Kidney (tissue), 14 donors: ENCODE measurements around the gene LIN52. TPM values are rescaled to one million over a fixed set of nuclear protein-coding genes. Genes with fewer than 3 reads are reported as not detected.

Source experiments
- DNase-seq, 5 donors: peaks; one replicate each; pipeline ENCODE4 v3.0.0-alpha.2; 2013 to 2020
- FAIRE-seq: peaks from 2 replicates; lab custom pipeline; 2012; peaks lifted over from hg19 to GRCh38; lab: Jason Lieb, UNC
- H3K27ac ChIP-seq, 2 donors: one replicate each; pipeline ENCODE4 v1.7.0; 2013; ENCODE audit warnings: low read depth in 2 of 2, low read length in 2 of 2, inconsistent platforms in 1 of 2
- H3K27me3 ChIP-seq: one replicate; pipeline ENCODE4 v1.7.1; 2013; ENCODE audit warnings: low read length, inconsistent platforms; ENCODE audit not compliant: control insufficient read depth, insufficient read depth
- H3K36me3 ChIP-seq, 3 donors: one replicate each; pipeline versions ENCODE4 v1.7.0 to v1.7.1; 2013; ENCODE audit warnings: low read length in 3 of 3, control low read depth in 1 of 3, inconsistent platforms in 1 of 3; ENCODE audit not compliant: insufficient read depth in 3 of 3, control insufficient read depth in 2 of 3
- H3K4me1 ChIP-seq, 3 donors: one replicate each; pipeline versions ENCODE4 v1.7.0 to v1.7.1; 2013; ENCODE audit warnings: low read length in 3 of 3, inconsistent platforms in 1 of 3, low read depth in 1 of 3; ENCODE audit not compliant: control insufficient read depth in 2 of 3, insufficient read depth in 2 of 3
- H3K4me3 ChIP-seq, 3 donors: one replicate each; pipeline versions ENCODE4 v1.7.0 to v1.8.1; 2013; ENCODE audit warnings: low read length in 3 of 3, control low read depth in 1 of 3, inconsistent platforms in 1 of 3
- H3K9ac ChIP-seq, 3 donors: one replicate each; pipeline versions ENCODE4 v1.7.0 to v1.7.1; 2013; ENCODE audit warnings: low read length in 3 of 3, control low read depth in 1 of 3, inconsistent platforms in 1 of 3
- H3K9me3 ChIP-seq, 3 donors: one replicate each; pipeline versions ENCODE4 v1.7.0 to v1.7.1; 2013; ENCODE audit warnings: low read length in 3 of 3, control low read depth in 1 of 3, inconsistent platforms in 1 of 3; ENCODE audit not compliant: control insufficient read depth in 2 of 3, insufficient read depth in 1 of 3
- intact Hi-C: fragments of 100-400 bp; cut with DNase I; formaldehyde crosslinking; loops from one replicate; pipeline ENCODE4 v1.11.1; 2022
- polyA plus RNA-seq: library from polyadenylated mRNA; stranded (reverse); fragments of 350-450 nt; fragmentation: Illumina TruSeq; extraction: RNeasy Lipid Tissue Mini Kit (QIAGEN cat#74804); gene quantifications from one replicate; pipeline ENCODE4 v1.2.3, GENCODE V29; 2014; ENCODE audit warnings: low read depth, low replicate concordance; ENCODE audit not compliant: insufficient read depth
- total RNA-seq: library from RNA; stranded (reverse); fragmentation: NEBNext Ultra II Directional; extraction: Animal tissue kit (Norgen Biotek cat#: 25700); gene quantifications from one replicate; pipeline ENCODE4 v1.2.1, GENCODE V29; 2021
- TF ChIP-seq, protein P1 (sequence below): IDR thresholded peaks from 3 replicates; pipeline ENCODE4 v1.5.1; 2012; ENCODE audit warnings: mild to moderate bottlenecking, moderate library complexity, borderline replicate concordance; ENCODE audit not compliant: insufficient read depth; ENCODE audit errors: extremely low read depth
- donor health status: control.
- donor health status: control.
- donor health status: control.
- donor health status: control.
- donor health status: control.
- donor health status: DM: yes; HTN: yes; CAD: no.
- donor health status: Normal renal cell carcinoma (clear cell type).

The LIN52 gene
- total and polyA plus RNA-seq, 2 donors from 2014 or later: 8.5 to 13.3 TPM

DNA sequence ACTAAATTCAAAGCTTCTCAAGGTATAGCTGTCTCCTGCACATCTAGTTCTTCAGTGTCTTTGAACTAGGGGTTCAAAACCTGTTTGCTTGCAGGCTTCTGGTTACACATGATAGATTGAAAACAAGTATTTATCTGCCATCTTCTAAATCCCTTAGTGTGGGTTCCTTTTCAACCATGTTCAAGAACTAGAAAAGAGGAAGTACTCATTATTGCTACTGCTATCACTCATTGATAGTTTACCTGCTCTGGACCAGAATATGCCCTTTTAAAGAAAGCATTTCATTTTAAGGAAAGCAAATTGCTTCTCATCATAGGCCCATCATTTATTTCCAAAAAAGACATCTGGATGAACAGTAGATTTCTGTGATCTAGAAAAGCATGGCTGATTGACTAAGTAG, 117.4 kb downstream of the LIN52 start:
- Histone ChIP-seq H3K27me3 (no peaks in the 10 kb centered on the region), H3K4me3 (no peak overlapping the region), H3K4me1 (no peaks in the 10 kb centered on the region), H3K9ac (no peak overlapping the region), H3K9me3 (no peaks in the 10 kb centered on the region), H3K27ac (no peak overlapping the region), H3K36me3 (peaks cover 0 to 17% (median 12%) of the 10 kb centered on the region in 3 donors)
- FAIRE-seq: no peak
- intact Hi-C loops: no loop called here
- no peak for DNase-seq
- TF ChIP-seq, protein P1, sequence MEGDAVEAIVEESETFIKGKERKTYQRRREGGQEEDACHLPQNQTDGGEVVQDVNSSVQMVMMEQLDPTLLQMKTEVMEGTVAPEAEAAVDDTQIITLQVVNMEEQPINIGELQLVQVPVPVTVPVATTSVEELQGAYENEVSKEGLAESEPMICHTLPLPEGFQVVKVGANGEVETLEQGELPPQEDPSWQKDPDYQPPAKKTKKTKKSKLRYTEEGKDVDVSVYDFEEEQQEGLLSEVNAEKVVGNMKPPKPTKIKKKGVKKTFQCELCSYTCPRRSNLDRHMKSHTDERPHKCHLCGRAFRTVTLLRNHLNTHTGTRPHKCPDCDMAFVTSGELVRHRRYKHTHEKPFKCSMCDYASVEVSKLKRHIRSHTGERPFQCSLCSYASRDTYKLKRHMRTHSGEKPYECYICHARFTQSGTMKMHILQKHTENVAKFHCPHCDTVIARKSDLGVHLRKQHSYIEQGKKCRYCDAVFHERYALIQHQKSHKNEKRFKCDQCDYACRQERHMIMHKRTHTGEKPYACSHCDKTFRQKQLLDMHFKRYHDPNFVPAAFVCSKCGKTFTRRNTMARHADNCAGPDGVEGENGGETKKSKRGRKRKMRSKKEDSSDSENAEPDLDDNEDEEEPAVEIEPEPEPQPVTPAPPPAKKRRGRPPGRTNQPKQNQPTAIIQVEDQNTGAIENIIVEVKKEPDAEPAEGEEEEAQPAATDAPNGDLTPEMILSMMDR: no peak

DNA sequence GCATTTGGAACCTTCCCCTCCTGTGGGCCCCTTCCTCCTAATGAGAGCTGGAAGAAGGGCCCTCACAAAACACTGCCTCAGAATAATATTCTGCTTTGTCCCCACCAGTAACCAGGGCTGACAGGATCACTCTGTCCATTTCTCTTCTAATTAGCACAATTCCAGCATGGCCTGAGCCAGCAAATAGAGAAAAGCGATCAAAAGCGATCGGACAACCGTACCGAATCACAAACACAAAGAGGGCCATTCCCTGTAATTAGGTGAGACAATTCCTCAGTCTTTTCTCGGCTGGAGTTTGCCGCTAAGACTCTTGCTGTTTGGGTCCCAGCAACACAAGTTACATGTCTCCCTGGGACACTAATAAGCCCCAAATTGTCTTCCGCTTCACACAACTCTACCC, 118.9 kb downstream of the LIN52 start:
- Histone ChIP-seq H3K27me3 (no peaks in the 10 kb centered on the region), H3K9me3 (no peaks in the 10 kb centered on the region), H3K4me1 (no peaks in the 10 kb centered on the region), H3K27ac (no peak overlapping the region), H3K4me3 (no peak overlapping the region), H3K9ac (no peak overlapping the region), H3K36me3 (peaks cover 0 to 17% (median 12%) of the 10 kb centered on the region in 3 donors)
- TF ChIP-seq, protein P1: no peak
- DNase-seq (no peak), FAIRE-seq (no peak)
- intact Hi-C loops: no loop called here

DNA sequence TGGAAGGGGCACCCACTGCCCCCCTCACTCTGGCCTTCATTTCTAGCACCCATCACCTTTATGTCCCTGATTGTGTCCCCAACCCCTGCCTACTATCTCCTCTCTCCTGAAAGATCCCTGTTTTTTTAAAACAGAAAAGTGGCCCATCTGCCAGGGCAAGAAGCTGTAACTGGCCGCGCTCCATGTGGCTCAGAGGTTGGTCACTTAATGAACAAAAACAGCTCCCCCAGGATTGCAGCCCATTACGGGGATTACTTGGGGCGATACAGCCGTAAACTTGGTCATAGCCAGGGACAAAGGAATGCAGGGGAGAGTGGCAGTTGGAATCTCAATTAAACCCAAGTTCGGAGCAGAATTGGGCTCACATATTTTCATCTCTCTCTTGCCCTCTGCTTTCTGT, 119.7 kb downstream of the LIN52 start:
- no peaks in the 10 kb centered on the region for H3K9me3 ChIP-seq
- DNase-seq (peak in 2 of 5 donors; percentile 7 to 20), FAIRE-seq (no peak)
- no peaks in the 10 kb centered on the region for H3K4me1 ChIP-seq
- H3K27ac ChIP-seq: no peak overlapping the region
- no peak overlapping the region for H3K9ac ChIP-seq
- H3K27me3 ChIP-seq: no peaks in the 10 kb centered on the region
- intact Hi-C loops: no loop called here
- no peak overlapping the region for H3K4me3 ChIP-seq
- TF ChIP-seq, protein P1: no peak
- H3K36me3 ChIP-seq: peaks cover 0 to 12% (median 10%) of the 10 kb centered on the region in 3 donors

DNA sequence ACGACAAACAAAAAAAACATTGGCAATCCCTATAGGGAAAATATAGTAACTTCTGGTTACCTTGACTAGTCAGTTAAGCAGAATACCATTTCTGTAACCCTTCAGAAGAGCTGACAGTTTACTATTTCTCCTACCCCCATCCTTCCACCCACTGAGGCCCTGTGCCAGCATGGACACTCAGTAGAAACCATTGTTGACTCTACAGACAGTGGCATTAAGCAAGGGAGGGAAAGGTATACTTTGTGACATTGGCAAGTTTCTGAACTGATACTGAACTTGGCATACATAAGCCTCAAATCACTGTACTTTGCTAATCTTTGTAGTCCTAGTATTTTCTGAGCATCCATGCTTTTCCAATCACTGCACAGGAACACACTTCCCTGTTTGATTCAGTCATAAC, 121.1 kb downstream of the LIN52 start:
- Histone ChIP-seq H3K4me1 (no peaks in the 10 kb centered on the region), H3K4me3 (no peak overlapping the region), H3K27ac (no peak overlapping the region), H3K9ac (no peak overlapping the region), H3K27me3 (no peaks in the 10 kb centered on the region), H3K9me3 (no peaks in the 10 kb centered on the region), H3K36me3 (peaks cover 0 to 8% (median 7%) of the 10 kb centered on the region in 3 donors)
- FAIRE-seq (no peak), DNase-seq (no peak)
- TF ChIP-seq, protein P1: no peak
- intact Hi-C loops: no loop called here
